Smooth muscle cell (in vitro differentiated cells): ENCODE data around the gene LILRA5. TPM values are rescaled to one million over a fixed set of nuclear protein-coding genes. Genes with fewer than 3 reads are reported as not detected.

Source experiments
- DNase-seq: peaks from one replicate; lab custom pipeline; 2025; ENCODE audit not compliant: unreplicated experiment; lab: John Stamatoyannopoulos, UW
- H2AFZ ChIP-seq: fragments of 200-600 bp; sonication (generic); 2 replicates; pipeline ENCODE4 v1.6.0; 2016; ENCODE audit warnings: antibody characterized with exemption, low read depth, mild to moderate bottlenecking
- H3F3A ChIP-seq: fragments of 200-600 bp; sonication (generic); 2 replicates; pipeline ENCODE4 v1.6.0; 2017; ENCODE audit warnings: antibody characterized with exemption, low read depth
- H3K27ac ChIP-seq: fragments of 200-600 bp; sonication (generic); 2 replicates; pipeline ENCODE4 v1.5.1; 2016; ENCODE audit warnings: low read depth, mild to moderate bottlenecking
- H3K27me3 ChIP-seq: fragments of 200-600 bp; sonication (generic); 2 replicates; pipeline ENCODE4 v1.6.1; 2016; ENCODE audit warnings: low read depth, mild to moderate bottlenecking
- H3K36me3 ChIP-seq: fragments of 200-600 bp; sonication (generic); 2 replicates; pipeline ENCODE4 v1.5.1; 2016; ENCODE audit warnings: low read depth
- H3K4me1 ChIP-seq: fragments of 200-600 bp; sonication (generic); 2 replicates; pipeline ENCODE4 v1.5.1; 2016; ENCODE audit warnings: low read depth
- H3K4me2 ChIP-seq: fragments of 200-600 bp; sonication (generic); 2 replicates; pipeline ENCODE4 v1.6.0; 2016; ENCODE audit warnings: mild to moderate bottlenecking
- H3K4me3 ChIP-seq: fragments of 200-600 bp; sonication (generic); 2 replicates; pipeline ENCODE4 v1.5.1; 2016; ENCODE audit warnings: mild to moderate bottlenecking
- H3K79me2 ChIP-seq: fragments of 200-600 bp; sonication (generic); 2 replicates; pipeline ENCODE4 v1.6.0; 2016; ENCODE audit warnings: low read depth, mild to moderate bottlenecking
- H3K9ac ChIP-seq: fragments of 200-600 bp; sonication (generic); 2 replicates; pipeline ENCODE4 v1.6.0; 2016; ENCODE audit warnings: low read depth
- H3K9me3 ChIP-seq: fragments of 200-600 bp; sonication (generic); replicated peaks from 2 replicates; pipeline ENCODE4 v1.5.1; 2016; ENCODE audit warnings: low read depth
- H4K20me1 ChIP-seq: fragments of 200-600 bp; sonication (generic); 2 replicates; pipeline ENCODE4 v1.6.0; 2016; ENCODE audit warnings: low read depth
- WGBS: methylation state at CpG from one replicate; pipeline ENCODE4 v1.1.7; 2016; ENCODE audit warnings: low lambda C conversion rate; 5-methylcytosine and 5-hydroxymethylcytosine counted together
- polyA plus RNA-seq: library from polyadenylated mRNA; unstranded; fragments of >200 nt; fragmentation: Nextera tagmentation; extraction: Ambion mirVana; gene quantifications from 2 replicates; pipeline ENCODE4 v1.2.1, GENCODE V29; 2016
- total RNA-seq: library from RNA; depleted of rRNA; stranded (reverse); fragments of >200 nt; gene quantifications from 2 replicates; pipeline ENCODE4 v1.2.3, GENCODE V29; 2014
- TF ChIP-seq, protein P1 (sequence below): fragments of 200-600 bp; sonication (generic); IDR thresholded peaks from 2 replicates; pipeline ENCODE4 v1.5.1; 2017; ENCODE audit warnings: borderline replicate concordance, mild to moderate bottlenecking, antibody characterized with exemption; ENCODE audit not compliant: insufficient read depth, poor library complexity, severe bottlenecking

LILRA5 gene
- total and polyA plus RNA-seq, 2 experiments from 2014 or later = not detected

DNA sequence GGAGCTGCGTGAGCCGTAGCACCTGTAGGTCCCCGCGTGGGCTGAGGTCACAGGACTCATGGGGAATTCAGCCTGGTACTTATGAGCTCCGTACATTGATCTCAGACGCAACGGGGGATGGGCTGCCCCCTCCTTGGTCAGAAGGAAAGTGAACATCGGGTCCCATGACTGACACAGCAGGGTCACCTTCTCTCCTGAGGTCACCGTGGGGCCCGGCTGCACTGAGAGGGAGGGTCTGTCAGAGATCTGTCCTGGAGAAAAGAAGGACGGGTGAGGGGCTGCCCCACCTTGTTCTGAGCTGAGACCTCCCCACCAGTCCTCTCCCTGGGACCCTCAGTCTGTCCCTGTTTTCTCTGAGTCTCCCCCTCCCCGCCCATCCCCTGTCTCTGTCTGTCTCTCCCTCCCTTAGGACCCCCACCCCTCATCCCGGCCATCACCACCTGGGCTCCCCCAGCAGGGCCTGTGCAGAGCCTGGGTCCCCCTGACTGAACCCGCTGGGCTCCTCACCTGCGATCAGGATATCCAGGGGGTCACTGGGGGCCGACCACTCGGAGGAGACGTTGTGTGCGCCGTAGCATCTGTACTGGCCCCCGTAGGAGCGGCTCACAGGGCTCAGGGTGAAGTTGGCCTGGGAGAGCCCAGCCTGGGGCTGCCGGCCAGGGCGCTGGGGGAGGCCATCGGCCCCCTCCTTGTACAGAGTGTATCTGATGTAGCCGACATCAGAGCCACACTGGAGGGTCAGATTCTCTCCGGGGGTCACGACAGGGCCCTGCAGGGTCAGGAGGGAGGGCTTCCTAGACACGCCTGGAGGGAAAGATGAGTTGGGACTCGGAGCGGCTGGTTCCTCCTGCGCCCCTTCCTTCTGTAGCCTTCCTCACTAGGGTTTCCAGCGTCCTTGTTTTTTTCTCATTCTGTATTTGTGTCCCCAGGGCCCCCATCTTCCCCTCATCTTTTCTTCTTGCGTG, 24.2 kb upstream of the LILRA5 start:
- Histone ChIP-seq H2AFZ (no peak overlapping the region), H3F3A (no peaks in the 10 kb centered on the region), H3K27ac (no peak overlapping the region), H3K4me3 (no peak overlapping the region), H3K27me3 (no peaks in the 10 kb centered on the region), H3K9ac (no peak overlapping the region), H3K79me2 (no peaks in the 10 kb centered on the region), H3K4me1 (no peaks in the 10 kb centered on the region), H3K36me3 (no peaks in the 10 kb centered on the region), H4K20me1 (no peaks in the 10 kb centered on the region), H3K4me2 (no peak overlapping the region), H3K9me3 (no peaks in the 10 kb centered on the region)
- WGBS = 92% methylated on average over 31 of the region's 34 CpGs
- TF ChIP-seq, protein P1, sequence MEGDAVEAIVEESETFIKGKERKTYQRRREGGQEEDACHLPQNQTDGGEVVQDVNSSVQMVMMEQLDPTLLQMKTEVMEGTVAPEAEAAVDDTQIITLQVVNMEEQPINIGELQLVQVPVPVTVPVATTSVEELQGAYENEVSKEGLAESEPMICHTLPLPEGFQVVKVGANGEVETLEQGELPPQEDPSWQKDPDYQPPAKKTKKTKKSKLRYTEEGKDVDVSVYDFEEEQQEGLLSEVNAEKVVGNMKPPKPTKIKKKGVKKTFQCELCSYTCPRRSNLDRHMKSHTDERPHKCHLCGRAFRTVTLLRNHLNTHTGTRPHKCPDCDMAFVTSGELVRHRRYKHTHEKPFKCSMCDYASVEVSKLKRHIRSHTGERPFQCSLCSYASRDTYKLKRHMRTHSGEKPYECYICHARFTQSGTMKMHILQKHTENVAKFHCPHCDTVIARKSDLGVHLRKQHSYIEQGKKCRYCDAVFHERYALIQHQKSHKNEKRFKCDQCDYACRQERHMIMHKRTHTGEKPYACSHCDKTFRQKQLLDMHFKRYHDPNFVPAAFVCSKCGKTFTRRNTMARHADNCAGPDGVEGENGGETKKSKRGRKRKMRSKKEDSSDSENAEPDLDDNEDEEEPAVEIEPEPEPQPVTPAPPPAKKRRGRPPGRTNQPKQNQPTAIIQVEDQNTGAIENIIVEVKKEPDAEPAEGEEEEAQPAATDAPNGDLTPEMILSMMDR = no peak
- DNase-seq = no peak

DNA sequence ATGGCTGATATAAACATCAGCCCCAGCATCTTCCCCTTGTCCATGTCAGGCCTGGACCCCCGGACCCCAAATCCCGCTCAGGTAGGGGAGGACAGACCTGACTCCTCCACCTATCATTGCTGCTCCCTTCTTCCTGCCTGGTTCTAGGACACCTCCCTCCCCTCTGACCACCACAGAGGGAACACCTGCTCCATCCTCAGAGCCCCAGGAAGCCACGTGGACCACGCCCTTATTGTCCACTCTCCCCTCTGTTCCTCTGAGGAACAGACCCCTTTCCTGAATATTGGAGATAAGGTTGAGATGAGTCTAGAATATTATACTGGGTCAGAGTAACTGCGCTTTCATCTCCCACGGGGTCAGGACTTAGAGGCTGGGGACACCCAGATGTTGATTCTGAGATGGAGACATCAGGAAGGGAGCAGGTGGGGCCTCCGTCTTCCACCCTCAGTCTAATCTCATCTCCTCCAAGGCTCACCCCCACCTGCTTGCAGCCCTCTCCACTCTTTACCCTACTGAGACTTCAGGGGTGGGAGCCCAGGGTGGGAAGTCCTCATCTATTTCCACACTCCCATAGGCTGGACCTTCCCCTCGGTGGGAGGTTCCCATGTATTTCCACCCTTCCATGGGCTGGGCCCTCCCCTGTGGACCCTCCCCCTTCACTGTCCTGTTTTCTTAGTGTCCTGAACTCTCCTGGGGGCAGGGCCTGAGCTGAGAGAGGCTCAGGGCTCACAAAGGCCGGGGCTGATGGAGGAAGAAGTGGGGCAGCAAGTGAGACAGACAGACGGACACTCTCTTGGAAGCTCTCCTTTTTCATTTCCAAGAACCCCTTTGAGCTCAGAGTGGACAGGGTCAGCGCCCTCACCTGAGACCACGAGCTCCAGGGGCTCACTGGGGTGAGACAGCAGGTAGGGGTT, 23.3 kb upstream of the LILRA5 start:
- Histone ChIP-seq H3F3A (no peaks in the 10 kb centered on the region), H3K27ac (no peak overlapping the region), H3K9ac (no peak overlapping the region), H3K79me2 (no peaks in the 10 kb centered on the region), H4K20me1 (no peaks in the 10 kb centered on the region), H3K36me3 (no peaks in the 10 kb centered on the region), H3K4me2 (no peak overlapping the region), H2AFZ (no peak overlapping the region), H3K4me3 (no peak overlapping the region), H3K27me3 (no peaks in the 10 kb centered on the region), H3K9me3 (no peaks in the 10 kb centered on the region), H3K4me1 (no peaks in the 10 kb centered on the region)
- TF ChIP-seq, protein P1 = no peak
- DNase-seq = no peak
- WGBS = 86% methylated on average over 12 of the region's 12 CpGs

DNA sequence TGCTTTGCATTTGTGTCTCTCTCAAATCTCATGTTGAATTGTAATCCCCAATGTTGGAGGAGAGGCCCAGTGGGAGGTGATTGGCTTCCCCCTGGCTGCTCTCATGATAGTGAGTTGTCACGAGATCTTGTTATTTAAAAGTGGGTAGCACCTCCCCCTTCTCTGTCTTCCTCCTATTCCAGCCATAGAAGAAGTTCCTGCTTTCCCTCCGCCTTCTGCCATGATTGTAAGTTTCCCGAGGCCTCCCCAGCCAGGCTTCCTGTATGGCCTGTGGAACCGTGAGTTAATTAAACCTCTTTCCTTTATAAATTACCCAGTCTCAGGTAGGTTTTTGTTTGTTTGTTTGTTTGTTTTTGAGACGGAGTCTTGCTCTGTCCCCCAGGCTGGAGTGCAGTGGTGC, 22.2 kb upstream of the LILRA5 start:
- Histone ChIP-seq H3K79me2 (no peaks in the 10 kb centered on the region), H3K4me1 (no peaks in the 10 kb centered on the region), H2AFZ (no peak overlapping the region), H3K9ac (no peak overlapping the region), H3K27ac (no peak overlapping the region), H3K36me3 (no peaks in the 10 kb centered on the region), H3K4me3 (no peak overlapping the region), H3K9me3 (no peaks in the 10 kb centered on the region), H4K20me1 (no peaks in the 10 kb centered on the region), H3K27me3 (no peaks in the 10 kb centered on the region), H3K4me2 (no peak overlapping the region), H3F3A (no peaks in the 10 kb centered on the region)
- TF ChIP-seq, protein P1 = no peak
- DNase-seq = no peak
- 74% methylated on average over 5 of the region's 5 CpGs for WGBS
